ENCODE data around the gene VWA1.
"Not testable (repeated sequence)": the region's sequence is repeated elsewhere in the genome, so short reads cannot be mapped to it uniquely, and the experiment has no call there.

VWA1 gene

GRCh38 chr1:1427106-1427819 is 8.2 kb upstream of the VWA1 start:
- Mint-ChIP-seq H3K9me3 (no peaks in the 10 kb centered on the region), H3K36me3 (no peaks in the 10 kb centered on the region), H3K27me3 (peaks cover 84% of the 10 kb centered on the region)

GRCh38 chr1:1427820-1428148 is 7.7 kb upstream of the VWA1 start:
- Mint-ChIP-seq H3K27ac (no peak overlapping the region), H3K36me3 (no peaks in the 10 kb centered on the region), H3K27me3 (peaks cover 84% of the 10 kb centered on the region), H3K4me1 (peaks cover 9% of the 10 kb centered on the region), H3K4me3 (no peak overlapping the region), H3K9me3 (no peaks in the 10 kb centered on the region)
- no peak for ATAC-seq

More at GRCh38 chr1:1427106-1427819, 8.2 kb upstream of the VWA1 start:
- ATAC-seq = peak; percentile 89
- H3K4me1 Mint-ChIP-seq = peaks cover 11% of the 10 kb centered on the region
- no peak overlapping the region for H3K4me3 Mint-ChIP-seq
- no peak overlapping the region for H3K27ac Mint-ChIP-seq

GRCh38 chr1:1428174-1428573 is 7.3 kb upstream of the VWA1 start:
- Mint-ChIP-seq H3K4me3 (no peak overlapping the region), H3K4me1 (peaks cover 5% of the 10 kb centered on the region), H3K36me3 (no peaks in the 10 kb centered on the region), H3K27ac (no peak overlapping the region), H3K9me3 (no peaks in the 10 kb centered on the region), H3K27me3 (peaks cover 84% of the 10 kb centered on the region)
- ATAC-seq = no peak

GRCh38 chr1:1428967-1429366 is 6.5 kb upstream of the VWA1 start:
- H3K4me1 Mint-ChIP-seq, H3K9me3 Mint-ChIP-seq, H3K4me3 Mint-ChIP-seq, ATAC-seq, H3K27ac Mint-ChIP-seq, H3K36me3 Mint-ChIP-seq: not testable (repeated sequence)
- H3K27me3 Mint-ChIP-seq = peaks cover 88% of the 10 kb centered on the region

GRCh38 chr1:1429671-1430073 is 5.8 kb upstream of the VWA1 start:
- H3K36me3 Mint-ChIP-seq = no peaks in the 10 kb centered on the region
- no peak overlapping the region for H3K4me3 Mint-ChIP-seq
- H3K9me3 Mint-ChIP-seq = no peaks in the 10 kb centered on the region
- H3K4me1 Mint-ChIP-seq = peaks cover 13% of the 10 kb centered on the region
- H3K27me3 Mint-ChIP-seq = peaks cover 89% of the 10 kb centered on the region
- no peak for ATAC-seq
- H3K27ac Mint-ChIP-seq = no peak overlapping the region

GRCh38 chr1:1430114-1430982 is 5.1 kb upstream of the VWA1 start:
- Mint-ChIP-seq H3K4me3 (no peak overlapping the region), H3K36me3 (no peaks in the 10 kb centered on the region), H3K9me3 (no peaks in the 10 kb centered on the region), H3K27ac (no peak overlapping the region), H3K27me3 (peaks cover 89% of the 10 kb centered on the region), H3K4me1 (peaks cover 19% of the 10 kb centered on the region)
- ATAC-seq = no peak

- Mint-ChIP-seq H3K9me3 (no peaks in the 10 kb centered on the region), H3K27me3 (peaks cover 83% of the 10 kb centered on the region), H3K4me1 (peaks cover 20% of the 10 kb centered on the region), H3K4me3 (no peak overlapping the region), H3K36me3 (no peaks in the 10 kb centered on the region), H3K27ac (no peak overlapping the region)
- ATAC-seq = no peak
Measured at GRCh38 chr1:1430992-1431844, 4.3 kb upstream of the VWA1 start.

- no peaks in the 10 kb centered on the region for H3K36me3 Mint-ChIP-seq
- H3K27ac Mint-ChIP-seq = no peak overlapping the region
- peaks cover 20% of the 10 kb centered on the region for H3K4me1 Mint-ChIP-seq
- H3K4me3 Mint-ChIP-seq = no peak overlapping the region
- peaks cover 83% of the 10 kb centered on the region for H3K27me3 Mint-ChIP-seq
- H3K9me3 Mint-ChIP-seq = no peaks in the 10 kb centered on the region
- no peak for ATAC-seq
Measured at GRCh38 chr1:1431845-1432273, 3.6 kb upstream of the VWA1 start.

GRCh38 chr1:1432274-1432950 is 3.1 kb upstream of the VWA1 start:
- no peaks in the 10 kb centered on the region for H3K9me3 Mint-ChIP-seq
- H3K36me3 Mint-ChIP-seq = no peaks in the 10 kb centered on the region
- ATAC-seq = no peak
- H3K4me3 Mint-ChIP-seq = no peak overlapping the region
- H3K27ac Mint-ChIP-seq = no peak overlapping the region
- H3K4me1 Mint-ChIP-seq = peaks cover 20% of the 10 kb centered on the region
- H3K27me3 Mint-ChIP-seq = peaks cover 81% of the 10 kb centered on the region

GRCh38 chr1:1432951-1433803 is 2.3 kb upstream of the VWA1 start:
- no peaks in the 10 kb centered on the region for H3K9me3 Mint-ChIP-seq
- H3K4me3 Mint-ChIP-seq = no peak overlapping the region
- H3K27me3 Mint-ChIP-seq = peaks cover 85% of the 10 kb centered on the region
- H3K4me1 Mint-ChIP-seq = peaks cover 20% of the 10 kb centered on the region
- H3K36me3 Mint-ChIP-seq = no peaks in the 10 kb centered on the region
- ATAC-seq = peak; percentile 4
- H3K27ac Mint-ChIP-seq = no peak overlapping the region

- ATAC-seq = peak; percentile 1
- peaks cover 85% of the 10 kb centered on the region for H3K27me3 Mint-ChIP-seq
- H3K4me3 Mint-ChIP-seq = no peak overlapping the region
- no peaks in the 10 kb centered on the region for H3K36me3 Mint-ChIP-seq
- H3K9me3 Mint-ChIP-seq = no peaks in the 10 kb centered on the region
- H3K27ac Mint-ChIP-seq = no peak overlapping the region
- H3K4me1 Mint-ChIP-seq = peaks cover 20% of the 10 kb centered on the region
Measured at GRCh38 chr1:1433804-1434130, 1.7 kb upstream of the VWA1 start.

GRCh38 chr1:1434131-1434823 is 1.2 kb upstream of the VWA1 start:
- Mint-ChIP-seq H3K4me3 (no peak overlapping the region), H3K9me3 (no peaks in the 10 kb centered on the region), H3K36me3 (no peaks in the 10 kb centered on the region), H3K27ac (no peak overlapping the region), H3K4me1 (peaks cover 20% of the 10 kb centered on the region), H3K27me3 (peaks cover 85% of the 10 kb centered on the region)
- ATAC-seq = no peak

GRCh38 chr1:1434824-1435105 is 725 bp upstream of the VWA1 start:
- Mint-ChIP-seq H3K4me1 (peaks cover 20% of the 10 kb centered on the region), H3K9me3 (no peaks in the 10 kb centered on the region), H3K27ac (no peak overlapping the region), H3K27me3 (peaks cover 80% of the 10 kb centered on the region), H3K4me3 (peak overlapping the region; percentile 62), H3K36me3 (no peaks in the 10 kb centered on the region)
- no peak for ATAC-seq
